ENCODE measurements around the gene DKC1. TPM values are rescaled to one million over a fixed set of nuclear protein-coding genes. Genes with fewer than 3 reads are reported as not detected.

Gene DKC1
- total RNA-seq = 10 to 100 TPM; 21.6 to 26.5 TPM
- long read RNA-seq, donor 1, transcript DKC1-201 (15 exons, 2,577 nt) = major isoform, 6 of 14 reads
- long read RNA-seq, donor 1, partial matches to known transcripts = 5 of 14 reads
- long read RNA-seq, donor 1, other reads (novel, unspliced or antisense) = 3 of 14 reads
- long read RNA-seq, donor 2, transcript DKC1-201 (15 exons, 2,577 nt) = major isoform, 37 of 120 reads
- long read RNA-seq, donor 2, partial matches to known transcripts = 79 of 120 reads
- long read RNA-seq, donor 2, other reads (novel, unspliced or antisense) = 4 of 120 reads

GRCh38 chrX:154762537-154763296 lies at the start of gene DKC1:
Gene DKC1 (plus strand): TSS chrX:154762864. CDS start chrX:154762966, 102 bp downstream.
- intact Hi-C loops (cut with DNase I) = loop anchor here in 1 of 2 donors (5.0 kb wide), 1 partner anchor 1860 kb away; no protein-coding TSS in a partner anchor
- peak; percentile 99 for DNase-seq (ENCODE audit: low spot score)

- DNase-seq (ENCODE audit: low spot score) = no peak
- intact Hi-C loops (cut with DNase I) = no loop called here
These were observed 47.7 kb upstream of the DKC1 start for GRCh38 chrX:154714925-154715324.

- intact Hi-C loops (cut with DNase I) = no loop called here
- DNase-seq (ENCODE audit: low spot score) = no peak
These were observed 46.8 kb upstream of the DKC1 start for GRCh38 chrX:154715825-154716224.

- DNase-seq (ENCODE audit: low spot score) = no peak
- intact Hi-C loops (cut with DNase I) = no loop called here
These were observed 44.8 kb upstream of the DKC1 start for GRCh38 chrX:154717824-154718223.

- intact Hi-C loops (cut with DNase I) = no loop called here
- no peak for DNase-seq (ENCODE audit: low spot score)
These were observed 44.0 kb upstream of the DKC1 start for GRCh38 chrX:154718616-154719015.

- DNase-seq (ENCODE audit: low spot score) = no peak
- intact Hi-C loops (cut with DNase I) = no loop called here
These were observed 43.5 kb upstream of the DKC1 start for GRCh38 chrX:154719132-154719675.

GRCh38 chrX:154720067-154720466 lies 42.6 kb upstream of the DKC1 start:
- DNase-seq (ENCODE audit: low spot score) = no peak
- intact Hi-C loops (cut with DNase I) = no loop called here

GRCh38 chrX:154721155-154721554 lies 41.5 kb upstream of the DKC1 start:
- intact Hi-C loops (cut with DNase I) = no loop called here
- DNase-seq (ENCODE audit: low spot score) = no peak

GRCh38 chrX:154724993-154725756 lies 37.5 kb upstream of the DKC1 start:
- no peak for DNase-seq (ENCODE audit: low spot score)
- intact Hi-C loops (cut with DNase I) = no loop called here

- DNase-seq (ENCODE audit: low spot score) = no peak
- intact Hi-C loops (cut with DNase I) = no loop called here
These were observed 35.2 kb upstream of the DKC1 start for GRCh38 chrX:154727418-154727817.

- intact Hi-C loops (cut with DNase I) = no loop called here
- no peak for DNase-seq (ENCODE audit: low spot score)
These were observed 34.8 kb upstream of the DKC1 start for GRCh38 chrX:154727871-154728270.

- intact Hi-C loops (cut with DNase I) = no loop called here
- no peak for DNase-seq (ENCODE audit: low spot score)
These were observed 34.1 kb upstream of the DKC1 start for GRCh38 chrX:154728431-154729190.

GRCh38 chrX:154729439-154729838 lies 33.2 kb upstream of the DKC1 start:
- DNase-seq (ENCODE audit: low spot score) = no peak
- intact Hi-C loops (cut with DNase I) = no loop called here

- no peak for DNase-seq (ENCODE audit: low spot score)
- intact Hi-C loops (cut with DNase I) = no loop called here
These were observed 32.3 kb upstream of the DKC1 start for GRCh38 chrX:154730253-154730891.

GRCh38 chrX:154731184-154731583 lies 31.5 kb upstream of the DKC1 start:
- no peak for DNase-seq (ENCODE audit: low spot score)
- intact Hi-C loops (cut with DNase I) = no loop called here

- no peak for DNase-seq (ENCODE audit: low spot score)
- intact Hi-C loops (cut with DNase I) = no loop called here
These were observed 30.8 kb upstream of the DKC1 start for GRCh38 chrX:154731881-154732280.

GRCh38 chrX:154732421-154733065 lies 30.1 kb upstream of the DKC1 start:
- DNase-seq (ENCODE audit: low spot score) = no peak
- intact Hi-C loops (cut with DNase I) = no loop called here

GRCh38 chrX:154733066-154733425 lies 29.6 kb upstream of the DKC1 start:
- intact Hi-C loops (cut with DNase I) = no loop called here
- DNase-seq (ENCODE audit: low spot score) = no peak
